H1 (cell line): Measurements from ENCODE around the gene GAMT. TPM values are rescaled to one million over a fixed set of nuclear protein-coding genes. Genes with fewer than 3 reads are reported as not detected.
A peak's percentile ranks its signal among the peaks of the same experiment; 100 is the strongest.

Experiments used
- ASH2L ChIP-seq: fragments of 200-600, 300-600 bp; sonication (generic); IDR thresholded peaks from one replicate; pipeline ENCODE4 v1.7.1; 2017; ENCODE audit warnings: low read length
- BACH1 ChIP-seq: IDR thresholded peaks from 2 replicates; pipeline ENCODE4 v1.6.1; 2012; ENCODE audit warnings: low read length, improper control_type of control experiment
- BCL11A ChIP-seq, 2 experiments: IDR thresholded peaks; one replicate each; pipeline ENCODE4 v1.6.1; 2011; ENCODE audit warnings: low read depth in 2 of 2, low read length in 2 of 2, mild to moderate bottlenecking in 2 of 2
- CTBP2 ChIP-seq: IDR thresholded peaks from 2 replicates; pipeline ENCODE4 v1.7.0; 2011; ENCODE audit warnings: borderline replicate concordance, mild to moderate bottlenecking, moderate library complexity, mixed read lengths, low read length; ENCODE audit not compliant: insufficient read depth, insufficient read length
- EGR1 ChIP-seq: IDR thresholded peaks from 2 replicates; pipeline ENCODE4 v1.6.1; 2011; ENCODE audit warnings: low read depth, low read length, borderline replicate concordance
- GTF2F1 ChIP-seq: IDR thresholded peaks from 2 replicates; pipeline ENCODE4 v1.6.1; 2012; ENCODE audit warnings: low read depth, low read length, improper control_type of control experiment, borderline replicate concordance
- HDAC6 ChIP-seq: IDR thresholded peaks from one replicate; pipeline ENCODE4 v1.7.1; 2012; ENCODE audit warnings: low read depth, mild to moderate bottlenecking, inconsistent platforms, low read length, moderate library complexity
- JUND ChIP-seq: IDR thresholded peaks from 2 replicates; pipeline ENCODE4 v1.6.1; 2011; ENCODE audit warnings: mild to moderate bottlenecking, improper control_type of control experiment, low read length
- KDM1A ChIP-seq: fragments of 200-600, 300-600 bp; sonication (generic); IDR thresholded peaks from 2 replicates; pipeline ENCODE4 v1.7.1; 2016; ENCODE audit warnings: mild to moderate bottlenecking, low read length, borderline replicate concordance
- KDM4A ChIP-seq: IDR thresholded peaks from one replicate; pipeline ENCODE4 v1.7.1; 2012; ENCODE audit warnings: low read depth, mild to moderate bottlenecking, moderate library complexity, low read length, inconsistent platforms; ENCODE audit not compliant: severe bottlenecking
- POU5F1 ChIP-seq: IDR thresholded peaks from 2 replicates; pipeline ENCODE4 v1.6.1; 2011; ENCODE audit warnings: low read depth, mild to moderate bottlenecking, low read length, moderate library complexity
- RAD21 ChIP-seq, 2 experiments: IDR thresholded peaks in 1 of 2; conservative IDR thresholded peaks in 1 of 2; 2 replicates each; pipeline ENCODE4 v1.6.1; 2011; ENCODE audit warnings: low read depth in 2 of 2, low read length in 2 of 2, improper control_type of control experiment in 1 of 2, inconsistent platforms in 1 of 2, mild to moderate bottlenecking in 1 of 2, moderate library complexity in 1 of 2
- RFX5 ChIP-seq: IDR thresholded peaks from 2 replicates; pipeline ENCODE4 v1.6.1; 2011; ENCODE audit warnings: low read depth, low read length, improper control_type of control experiment, borderline replicate concordance
- SIN3A ChIP-seq, 2 experiments: IDR thresholded peaks in 1 of 2; conservative IDR thresholded peaks in 1 of 2; 2 replicates each; pipeline ENCODE4 v1.6.1; 2011 to 2012; ENCODE audit warnings: low read length in 2 of 2, improper control_type of control experiment in 1 of 2, low read depth in 1 of 2, mild to moderate bottlenecking in 1 of 2
- SIX5 ChIP-seq: IDR thresholded peaks from 2 replicates; pipeline ENCODE4 v1.6.1; 2011; ENCODE audit warnings: mild to moderate bottlenecking, low read depth, low read length
- SP4 ChIP-seq: IDR thresholded peaks from 2 replicates; pipeline ENCODE4 v1.6.1; 2012; ENCODE audit warnings: low read length, inconsistent platforms
- TCF12 ChIP-seq: IDR thresholded peaks from 2 replicates; pipeline ENCODE4 v1.6.1; 2011; ENCODE audit warnings: low read depth, mild to moderate bottlenecking, low read length
- polyA plus RNA-seq, 7 experiments: library from polyadenylated mRNA; depleted of rRNA in 3 of 7; stranded (reverse) in 5 of 7; unstranded in 2 of 7; fragments of >200 nt in 5 of 7; fragments of 200-250 nt in 2 of 7; gene quantifications; 1 replicate in 5 of 7; 2 replicates in 1 of 7; 4 replicates in 1 of 7; pipeline versions ENCODE4 v1.2.1 to v1.2.3, GENCODE V29; 2011 to 2013; ENCODE audit warnings: missing spikeins in 2 of 7, mixed read lengths in 2 of 7
- total RNA-seq: library from RNA; stranded (reverse); fragmentation: NEBNext Ultra II Directional; extraction: Animal tissue kit (Norgen Biotek cat#: 25700); gene quantifications from 2 replicates; pipeline ENCODE4 v1.2.1, GENCODE V29; 2021
- TF ChIP-seq, protein P1 (sequence below): IDR thresholded peaks from 2 replicates; pipeline ENCODE4 v1.6.1; 2012; ENCODE audit warnings: inconsistent platforms
- TF ChIP-seq, protein P2 (sequence below): IDR thresholded peaks from 2 replicates; pipeline ENCODE4 v1.6.1; 2011; ENCODE audit warnings: low read depth, mild to moderate bottlenecking, low read length; ENCODE audit not compliant: insufficient read depth

GAMT gene
- total and polyA plus RNA-seq, 2 of the 8 experiments (the other 6 are each of a cell fraction or from before 2014, with no cell fraction given) = 17.2 to 35.6 TPM

GRCh38 chr19:1445185-1445931, 44.0 kb upstream of the GAMT start (continued):
- TF ChIP-seq ASH2L = peak; percentile 50
- TF ChIP-seq JUND = peak; percentile 13; the same call in 1 of the 2 replicates
- TF ChIP-seq BCL11A (IDR thresholded peaks at IDR 0.05; ENCODE audit: low read depth in 2 of 2, low read length in 2 of 2) = no peak
- no peak; a peak in 1 of 4 replicates for TF ChIP-seq SIN3A (conservative IDR thresholded peaks at IDR 0.05 in 1 of 2, IDR thresholded peaks at IDR 0.05 in 1 of 2; ENCODE audit: low read depth in 1 of 2, low read length in 2 of 2)
- TF ChIP-seq CTBP2 = no peak
- no peak for TF ChIP-seq RFX5
- TF ChIP-seq TCF12 = no peak
- TF ChIP-seq HDAC6 = no peak
- TF ChIP-seq, protein P1, sequence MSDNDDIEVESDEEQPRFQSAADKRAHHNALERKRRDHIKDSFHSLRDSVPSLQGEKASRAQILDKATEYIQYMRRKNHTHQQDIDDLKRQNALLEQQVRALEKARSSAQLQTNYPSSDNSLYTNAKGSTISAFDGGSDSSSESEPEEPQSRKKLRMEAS = no peak
- no peak for TF ChIP-seq SIX5
- no peak for TF ChIP-seq POU5F1
- peak; percentile 36 to 55; a peak in 3 of 4 replicates for TF ChIP-seq RAD21 (IDR thresholded peaks at IDR 0.05 in 1 of 2, conservative IDR thresholded peaks at IDR 0.05 in 1 of 2; ENCODE audit: low read depth in 2 of 2, low read length in 2 of 2)
- TF ChIP-seq EGR1 = peak; percentile 90
- no peak for TF ChIP-seq GTF2F1
- TF ChIP-seq SP4 = no peak
- TF ChIP-seq, protein P2, sequence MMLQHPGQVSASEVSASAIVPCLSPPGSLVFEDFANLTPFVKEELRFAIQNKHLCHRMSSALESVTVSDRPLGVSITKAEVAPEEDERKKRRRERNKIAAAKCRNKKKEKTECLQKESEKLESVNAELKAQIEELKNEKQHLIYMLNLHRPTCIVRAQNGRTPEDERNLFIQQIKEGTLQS = no peak
- peak; percentile 64 for TF ChIP-seq KDM4A
- no peak for TF ChIP-seq KDM1A
- peak; percentile 71; the same call in 1 of the 2 replicates for TF ChIP-seq BACH1
- TF ChIP-seq, all 59 proteins: peak for 13
